ENCODE data around the gene NTM. TPM values are rescaled to one million over a fixed set of nuclear protein-coding genes. Genes with fewer than 3 reads are reported as not detected.

The NTM gene
- total and polyA plus RNA-seq, 2 donors (not counting 3 experiments of a cell fraction or from before 2014, with no cell fraction given): 1.00 to 1.1 TPM

- Histone ChIP-seq H4K20me1 (replicated peaks; ENCODE audit: control insufficient read depth, extremely low read depth, insufficient read depth, low read length) (no peaks in the 10 kb centered on the region), H2AFZ (ENCODE audit: low read depth, low read length) (no peak overlapping the region), H3K4me1 (ENCODE audit: control insufficient read depth, extremely low read depth, insufficient read depth, low read length) (peaks cover 6% of the 10 kb centered on the region), H3K27ac (ENCODE audit: insufficient read depth, low read depth, low read length) (no peak overlapping the region), H3K36me3 (ENCODE audit: control insufficient read depth in 2 of 2, extremely low read depth in 1 of 2, insufficient read depth in 2 of 2, low read length in 2 of 2) (no peaks in the 10 kb centered on the region), H3K4me3 (replicated peaks in 1 of 3; ENCODE audit: insufficient read depth in 1 of 3, low read depth in 1 of 3, low read length in 3 of 3) (no peak overlapping the region), H3K9me3 (replicated peaks; ENCODE audit: control insufficient read depth, insufficient read depth, low read length) (no peaks in the 10 kb centered on the region), H3K27me3 (ENCODE audit: control insufficient read depth in 2 of 2, insufficient read depth in 2 of 2, low read length in 2 of 2) (no peaks in the 10 kb centered on the region), H3K9ac (replicated peaks; ENCODE audit: extremely low read depth, insufficient read depth, low read length) (no peak overlapping the region), H3K79me2 (ENCODE audit: control insufficient read depth, insufficient read depth, low read length) (no peaks in the 10 kb centered on the region), H3K4me2 (ENCODE audit: insufficient read depth, low read length) (no peak overlapping the region), H3K9me1 (replicated peaks; ENCODE audit: control insufficient read depth, extremely low read depth, insufficient read depth, low read length) (no peaks in the 10 kb centered on the region)
- BruUV-seq (replicated peaks): no TSS peak
- DNase-seq (ENCODE audit: low read depth, low spot score) (no peak), FAIRE-seq (no peak)
- no peak for TF ChIP-seq POLR2A (IDR thresholded peaks at IDR 0.05; ENCODE audit: low read depth, low read length)
- no peak for TF ChIP-seq MYC (IDR thresholded peaks at IDR 0.05; ENCODE audit: low read depth, low read length)
- TF ChIP-seq CTCF (IDR thresholded peaks at IDR 0.05; ENCODE audit: extremely low read depth in 1 of 2, insufficient read depth in 1 of 2, low read depth in 1 of 2, low read length in 2 of 2): no peak
- no peak for TF ChIP-seq JUN (IDR thresholded peaks at IDR 0.05; ENCODE audit: borderline replicate concordance, insufficient read depth, insufficient read length, low read depth)
- TF ChIP-seq POLR2AphosphoS5 (IDR thresholded peaks at IDR 0.05; ENCODE audit: insufficient read depth, low read depth, low read length): no peak
- no peak for TF ChIP-seq FOS (IDR thresholded peaks at IDR 0.05; ENCODE audit: borderline replicate concordance, insufficient read depth, low read length)
- TF ChIP-seq, protein P1, sequence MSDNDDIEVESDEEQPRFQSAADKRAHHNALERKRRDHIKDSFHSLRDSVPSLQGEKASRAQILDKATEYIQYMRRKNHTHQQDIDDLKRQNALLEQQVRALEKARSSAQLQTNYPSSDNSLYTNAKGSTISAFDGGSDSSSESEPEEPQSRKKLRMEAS (IDR thresholded peaks at IDR 0.05; ENCODE audit: insufficient read depth, insufficient read length): no peak
- TF ChIP-seq EZH2 (IDR thresholded peaks at IDR 0.05; ENCODE audit: borderline replicate concordance, low read depth, low read length, severe bottlenecking): no peak
- no peak for TF ChIP-seq GATA2 (IDR thresholded peaks at IDR 0.05; ENCODE audit: insufficient read depth, insufficient read length, low read depth, low read length)
- POLR2A ChIA-PET: no interaction called here
- dilution Hi-C loops (cut with MboI; ENCODE audit: extremely low pct_ligation_motif_present, low sequenced_read_pairs) (loop anchor here (25.0 kb wide), 1 partner anchor 175 kb away; no protein-coding TSS in a partner anchor), intact Hi-C loops (cut with micrococcal nuclease) (no loop called here)
- CTCF ChIA-PET: interaction anchor here (0.8 to 1.5 kb wide), 2 partner anchors 8 to 174 kb away, joined by 3 to 8 read pairs; no protein-coding TSS in a partner anchor
Measured at GRCh38 chr11:131737357-131737756, 366.9 kb downstream of the NTM start.

Measured in endothelial cell of umbilical vein (primary cell).